Left lung (tissue), 10 donors: Measurements from ENCODE around the gene TFF2. TPM values are rescaled to one million over a fixed set of nuclear protein-coding genes. Genes with fewer than 3 reads are reported as not detected.
A peak's percentile ranks its signal among the peaks of the same experiment; 100 is the strongest.

Source experiments
- ATAC-seq: fragments of 200-7000 bp; cut with Tn5 transposase; one replicate; pipeline ENCODE4 v1.9.1; 2020; ENCODE audit warnings: moderate library complexity
- DNase-seq, 4 donors: peaks; one replicate each; pipeline ENCODE4 v3.0.0-alpha.2; 2013 to 2020
- H3K27ac ChIP-seq, 2 donors: fragments of 200-600 bp; sonication (generic) in 1 of 2; one replicate each; pipeline versions ENCODE4 v1.5.0 to v1.8.0; 2020 to 2021
- H3K27me3 ChIP-seq, 2 donors: fragments of 200-600 bp; sonication (generic) in 1 of 2; one replicate each; pipeline versions ENCODE4 v1.5.0 to v1.8.0; 2020 to 2021
- H3K36me3 ChIP-seq, 2 donors: fragments of 200-600 bp; sonication (generic) in 1 of 2; one replicate each; pipeline versions ENCODE4 v1.5.0 to v1.8.0; 2020 to 2021
- H3K4me1 ChIP-seq, 2 donors: fragments of 200-600 bp; one replicate each; pipeline ENCODE4 v1.8.0; 2021
- H3K4me3 ChIP-seq, 2 donors: fragments of 200-600 bp; sonication (generic) in 1 of 2; one replicate each; pipeline versions ENCODE4 v1.5.0 to v1.8.0; 2020 to 2021; ENCODE audit warnings: mild to moderate bottlenecking in 1 of 2
- H3K9me3 ChIP-seq, 2 donors: fragments of 200-600 bp; sonication (generic) in 1 of 2; one replicate each; pipeline versions ENCODE4 v1.5.0 to v1.8.0; 2020 to 2021
- CTCF ChIP-seq, 2 donors: fragments of 200-600 bp; sonication (generic) in 1 of 2; IDR thresholded peaks; one replicate each; pipeline versions ENCODE4 v1.5.0 to v1.8.0; 2021; ENCODE audit warnings: antibody characterized with exemption in 2 of 2
- intact Hi-C, 2 donors: fragments of 100-400 bp; cut with DNase I; formaldehyde crosslinking; loops; one replicate each; pipeline versions ENCODE4 v1.11.2 to v1.14.2; 2022
- polyA plus RNA-seq, 6 donors: library from polyadenylated mRNA; unstranded; fragments of 120-200 nt; gene quantifications; one replicate each; pipeline ENCODE4 v1.2.1, GENCODE V29; 2013; ENCODE audit not compliant: insufficient read length in 6 of 6
- total RNA-seq, 2 donors: library from RNA; stranded (reverse); fragmentation: NEBNext Ultra II Directional; extraction: Animal tissue kit (Norgen Biotek cat#: 25700); gene quantifications; one replicate each; pipeline ENCODE4 v1.2.1, GENCODE V29; 2021
- donor health status: DM: no; HTN: yes; CAD: no.
- donor health status: DM: no; HTN: no; CAD: no.

The TFF2 gene
- total and polyA plus RNA-seq, 8 donors, result not detected

- Histone ChIP-seq H3K27ac (no peak overlapping the region), H3K27me3 (no peaks in the 10 kb centered on the region), H3K4me3 (no peak overlapping the region), H3K4me1 (no peaks in the 10 kb centered on the region), H3K36me3 (no peaks in the 10 kb centered on the region), H3K9me3 (peaks cover 0 to 4% of the 10 kb centered on the region in 2 donors)
- ATAC-seq (no peak), DNase-seq (no peak)
- no peak for TF ChIP-seq CTCF (IDR thresholded peaks at IDR 0.05)
- intact Hi-C loops, result no loop called here
Measured at GRCh38 chr21:42396799-42397745, 46.3 kb upstream of the TFF2 start.

- no peaks in the 10 kb centered on the region for H3K27me3 ChIP-seq
- no peak within 1 kb of the TSS for H3K27ac ChIP-seq
- no peaks in the 10 kb centered on the region for H3K9me3 ChIP-seq
- TF ChIP-seq CTCF (IDR thresholded peaks at IDR 0.05), result no peak
- no peaks in the 10 kb centered on the region for H3K4me1 ChIP-seq
- ATAC-seq (peak; percentile 95), DNase-seq (peak in 2 of 4 donors; percentile 47 to 63)
- no peaks in the 10 kb centered on the region for H3K36me3 ChIP-seq
- intact Hi-C loops, result no loop called here
- H3K4me3 ChIP-seq, result no peak within 1 kb of the TSS
Measured at GRCh38 chr21:42395905-42396651, 45.3 kb upstream of the TFF2 start, which contains the start of gene TMPRSS3. TSS of gene TMPRSS3 (minus strand) at chr21:42396052. CDS start at chr21:42395417, 635 bp downstream.

- Histone ChIP-seq H3K36me3 (no peaks in the 10 kb centered on the region), H3K4me1 (no peaks in the 10 kb centered on the region), H3K9me3 (no peaks in the 10 kb centered on the region), H3K27ac (no peak overlapping the region), H3K4me3 (no peak overlapping the region), H3K27me3 (no peaks in the 10 kb centered on the region)
- no peak for TF ChIP-seq CTCF (IDR thresholded peaks at IDR 0.05)
- DNase-seq, result peak in 1 of 4 donors; percentile 13
- intact Hi-C loops, result no loop called here
- no peak for ATAC-seq
Measured at GRCh38 chr21:42395302-42395701, 44.5 kb upstream of the TFF2 start.

GRCh38 chr21:42393443-42393950 lies 42.7 kb upstream of the TFF2 start:
- DNase-seq, result no peak
- Histone ChIP-seq H3K4me1 (peaks cover 0 to 11% of the 10 kb centered on the region in 2 donors), H3K27ac (no peak overlapping the region), H3K4me3 (no peak overlapping the region), H3K36me3 (no peaks in the 10 kb centered on the region), H3K9me3 (no peaks in the 10 kb centered on the region), H3K27me3 (no peaks in the 10 kb centered on the region)
- TF ChIP-seq CTCF (IDR thresholded peaks at IDR 0.05), result no peak
- no peak for ATAC-seq
- intact Hi-C loops, result no loop called here
